HEK293 (cell line): ENCODE measurements around the gene GDE1.

Experiments used
- CTCF ChIA-PET: fragments of 350-600 bp; formaldehyde crosslinking; extraction: SDS; loops from one replicate; lab custom pipeline; 2021; ENCODE audit warnings: antibody characterized with exemption; lab: Yijun Ruan, JAX
- POLR2A ChIA-PET: fragments of 300-600 bp; formaldehyde crosslinking; extraction: SDS; loops from one replicate; lab custom pipeline; 2020; ENCODE audit warnings: antibody characterized with exemption, inconsistent platforms; lab: Yijun Ruan, JAX
- H3K27ac ChIP-seq: fragments of 200-500 bp; sonication (Bioruptor generic); 2 replicates; pipeline ENCODE4 v1.5.1; 2014; ENCODE audit warnings: low read depth, low read length, control low read depth, inconsistent platforms; ENCODE audit errors: extremely low read depth
- H3K36me3 ChIP-seq, 2 experiments: fragments of 200-500 bp in 1 of 2; sonication (Bioruptor generic) in 1 of 2; 1 replicate in 1 of 2; 2 replicates in 1 of 2; pipeline ENCODE4 v1.5.1; 2014 to 2017; ENCODE audit warnings: inconsistent platforms in 2 of 2, low read length in 2 of 2; ENCODE audit not compliant: control insufficient read depth in 2 of 2, insufficient read depth in 1 of 2
- H3K4me1 ChIP-seq: fragments of 200-500 bp; sonication (Bioruptor generic); 2 replicates; pipeline ENCODE4 v1.5.1; 2014; ENCODE audit warnings: mild to moderate bottlenecking, low read length, inconsistent platforms; ENCODE audit not compliant: control insufficient read depth, insufficient read depth
- H3K4me3 ChIP-seq: 2 replicates; pipeline ENCODE4 v1.5.1; 2011; ENCODE audit warnings: low read depth, mild to moderate bottlenecking, control low read depth, low read length, moderate library complexity
- H3K9me3 ChIP-seq: fragments of 200-500 bp; sonication (Bioruptor generic); 2 replicates; pipeline ENCODE4 v1.5.1; 2014; ENCODE audit warnings: low read depth, low read length, inconsistent platforms; ENCODE audit not compliant: control insufficient read depth, insufficient read depth
- GFI1B ChIP-seq: fragments of 450-650 bp; formaldehyde crosslinking; IDR thresholded peaks from 2 replicates; pipeline ENCODE4 v1.5.1; 2016; ENCODE audit warnings: missing biosample characterization, missing genetic modification characterization
- HIC1 ChIP-seq: fragments of 450-650 bp; formaldehyde crosslinking; IDR thresholded peaks from 2 replicates; pipeline ENCODE4 v1.5.1; 2016; ENCODE audit warnings: missing biosample characterization, missing genetic modification characterization
- HOXD13 ChIP-seq: sonication (generic); formaldehyde crosslinking; IDR thresholded peaks from 2 replicates; pipeline ENCODE4 v1.8.0; 2022; ENCODE audit warnings: missing genetic modification reagents, borderline replicate concordance
- INSM2 ChIP-seq: fragments of 450-650 bp; formaldehyde crosslinking; IDR thresholded peaks from 2 replicates; pipeline ENCODE4 v1.5.1; 2016; ENCODE audit warnings: missing biosample characterization, missing genetic modification characterization
- MYNN ChIP-seq: fragments of 450-650 bp; formaldehyde crosslinking; IDR thresholded peaks from 2 replicates; pipeline ENCODE4 v1.5.1; 2016; ENCODE audit warnings: missing biosample characterization, missing genetic modification characterization, borderline replicate concordance
- ZNF26 ChIP-seq: fragments of 450-650 bp; formaldehyde crosslinking; IDR thresholded peaks from 2 replicates; pipeline ENCODE4 v1.5.1; 2016; ENCODE audit warnings: missing biosample characterization, missing genetic modification characterization
- ZNF292 ChIP-seq: fragments of 450-650 bp; formaldehyde crosslinking; IDR thresholded peaks from 2 replicates; pipeline ENCODE4 v1.5.1; 2016; ENCODE audit warnings: low read depth, missing biosample characterization, missing genetic modification characterization, borderline replicate concordance
- ZNF398 ChIP-seq: fragments of 450-650 bp; formaldehyde crosslinking; IDR thresholded peaks from 2 replicates; pipeline ENCODE4 v1.5.1; 2017; ENCODE audit warnings: missing biosample characterization, missing genetic modification characterization
- ZNF48 ChIP-seq: fragments of 450-650 bp; formaldehyde crosslinking; IDR thresholded peaks from 2 replicates; pipeline ENCODE4 v1.5.1; 2016; ENCODE audit warnings: missing biosample characterization, missing genetic modification characterization
- ZNF555 ChIP-seq: fragments of 450-650 bp; formaldehyde crosslinking; conservative IDR thresholded peaks from 2 replicates; pipeline ENCODE4 v1.5.1; 2017; ENCODE audit warnings: missing biosample characterization, mild to moderate bottlenecking, missing genetic modification characterization, inconsistent platforms
- ZNF623 ChIP-seq: fragments of 450-650 bp; formaldehyde crosslinking; IDR thresholded peaks from 2 replicates; pipeline ENCODE4 v1.5.1; 2016; ENCODE audit warnings: missing biosample characterization, missing genetic modification characterization
- ZSCAN16 ChIP-seq: fragments of 450-650 bp; formaldehyde crosslinking; IDR thresholded peaks from 2 replicates; pipeline ENCODE4 v1.5.1; 2016; ENCODE audit warnings: missing biosample characterization, missing genetic modification characterization
- TF ChIP-seq, protein P1 (sequence below): fragments of 450-650 bp; formaldehyde crosslinking; conservative IDR thresholded peaks from 2 replicates; pipeline ENCODE4 v1.5.1; 2016; ENCODE audit warnings: low read depth, missing biosample characterization, missing genetic modification characterization
- TF ChIP-seq, protein P2 (sequence below): fragments of 450-650 bp; IDR thresholded peaks from 2 replicates; pipeline ENCODE4 v1.5.1; 2018; ENCODE audit warnings: missing biosample characterization, mild to moderate bottlenecking, missing genetic modification characterization
- TF ChIP-seq, protein P3 (sequence below): fragments of 450-650 bp; formaldehyde crosslinking; IDR thresholded peaks from 2 replicates; pipeline ENCODE4 v1.5.1; 2016; ENCODE audit warnings: missing biosample characterization, missing genetic modification characterization, low read depth

The GDE1 gene

DNA sequence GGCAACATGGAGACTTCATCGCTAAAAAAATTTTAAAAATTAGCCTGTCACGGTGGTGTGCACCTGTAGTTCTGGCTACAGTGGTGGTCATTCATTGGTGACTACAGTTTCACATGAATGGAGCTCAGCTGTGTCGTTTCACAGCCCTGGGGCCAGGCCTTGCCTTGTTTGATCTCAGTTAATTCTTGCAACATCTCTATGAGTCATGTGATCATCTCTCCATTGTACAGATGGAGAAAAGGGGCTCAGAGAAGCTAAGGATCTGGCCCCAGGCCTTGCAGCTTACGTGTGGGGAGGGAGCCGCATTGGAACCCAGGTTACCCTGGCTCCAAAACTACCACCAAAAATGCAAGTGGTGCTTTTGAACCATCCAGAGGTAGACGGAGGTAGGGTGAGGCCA is 49.4 kb downstream of the GDE1 start (continued):
- TF ChIP-seq MYNN (tag by site-specific recombination) (no peak), HIC1 (tag by site-specific recombination) (no peak), ZNF398 (no peak)
- TF ChIP-seq, protein P1, sequence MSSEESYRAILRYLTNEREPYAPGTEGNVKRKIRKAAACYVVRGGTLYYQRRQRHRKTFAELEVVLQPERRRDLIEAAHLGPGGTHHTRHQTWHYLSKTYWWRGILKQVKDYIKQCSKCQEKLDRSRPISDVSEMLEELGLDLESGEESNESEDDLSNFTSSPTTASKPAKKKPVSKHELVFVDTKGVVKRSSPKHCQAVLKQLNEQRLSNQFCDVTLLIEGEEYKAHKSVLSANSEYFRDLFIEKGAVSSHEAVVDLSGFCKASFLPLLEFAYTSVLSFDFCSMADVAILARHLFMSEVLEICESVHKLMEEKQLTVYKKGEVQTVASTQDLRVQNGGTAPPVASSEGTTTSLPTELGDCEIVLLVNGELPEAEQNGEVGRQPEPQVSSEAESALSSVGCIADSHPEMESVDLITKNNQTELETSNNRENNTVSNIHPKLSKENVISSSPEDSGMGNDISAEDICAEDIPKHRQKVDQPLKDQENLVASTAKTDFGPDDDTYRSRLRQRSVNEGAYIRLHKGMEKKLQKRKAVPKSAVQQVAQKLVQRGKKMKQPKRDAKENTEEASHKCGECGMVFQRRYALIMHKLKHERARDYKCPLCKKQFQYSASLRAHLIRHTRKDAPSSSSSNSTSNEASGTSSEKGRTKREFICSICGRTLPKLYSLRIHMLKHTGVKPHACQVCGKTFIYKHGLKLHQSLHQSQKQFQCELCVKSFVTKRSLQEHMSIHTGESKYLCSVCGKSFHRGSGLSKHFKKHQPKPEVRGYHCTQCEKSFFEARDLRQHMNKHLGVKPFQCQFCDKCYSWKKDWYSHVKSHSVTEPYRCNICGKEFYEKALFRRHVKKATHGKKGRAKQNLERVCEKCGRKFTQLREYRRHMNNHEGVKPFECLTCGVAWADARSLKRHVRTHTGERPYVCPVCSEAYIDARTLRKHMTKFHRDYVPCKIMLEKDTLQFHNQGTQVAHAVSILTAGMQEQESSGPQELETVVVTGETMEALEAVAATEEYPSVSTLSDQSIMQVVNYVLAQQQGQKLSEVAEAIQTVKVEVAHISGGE, result no peak

DNA sequence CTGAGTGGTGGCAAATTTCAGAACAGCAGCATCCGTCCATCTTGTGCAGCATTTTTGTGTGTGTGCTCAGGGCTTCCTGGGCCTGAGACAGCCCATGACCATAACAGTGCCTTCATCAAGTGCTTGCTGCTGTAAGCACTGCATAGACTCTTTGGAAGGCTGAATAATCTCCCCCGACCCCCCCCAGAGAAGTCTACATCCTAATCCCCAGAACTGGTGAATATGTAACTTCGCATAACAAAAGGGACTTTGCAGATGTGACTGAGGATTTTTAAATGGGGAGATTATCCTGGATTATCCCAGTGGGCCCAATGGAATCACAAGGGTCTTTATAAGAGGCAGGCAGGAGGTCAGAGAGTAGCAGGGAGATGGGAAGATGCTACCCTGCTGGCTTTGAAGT is 53.6 kb downstream of the GDE1 start:
- ChIA-PET POLR2A (no interaction called here), CTCF (no interaction called here)
- Histone ChIP-seq H3K4me3 (no peak overlapping the region), H3K27ac (no peak overlapping the region), H3K9me3 (no peaks in the 10 kb centered on the region), H3K36me3 (no peaks in the 10 kb centered on the region), H3K4me1 (no peaks in the 10 kb centered on the region)
- TF ChIP-seq MYNN (tag by site-specific recombination) (no peak), ZNF555 (tag by site-specific recombination) (no peak), HOXD13 (CRISPR knock-in tag) (no peak), ZNF623 (tag by site-specific recombination) (no peak)
- TF ChIP-seq, protein P2, sequence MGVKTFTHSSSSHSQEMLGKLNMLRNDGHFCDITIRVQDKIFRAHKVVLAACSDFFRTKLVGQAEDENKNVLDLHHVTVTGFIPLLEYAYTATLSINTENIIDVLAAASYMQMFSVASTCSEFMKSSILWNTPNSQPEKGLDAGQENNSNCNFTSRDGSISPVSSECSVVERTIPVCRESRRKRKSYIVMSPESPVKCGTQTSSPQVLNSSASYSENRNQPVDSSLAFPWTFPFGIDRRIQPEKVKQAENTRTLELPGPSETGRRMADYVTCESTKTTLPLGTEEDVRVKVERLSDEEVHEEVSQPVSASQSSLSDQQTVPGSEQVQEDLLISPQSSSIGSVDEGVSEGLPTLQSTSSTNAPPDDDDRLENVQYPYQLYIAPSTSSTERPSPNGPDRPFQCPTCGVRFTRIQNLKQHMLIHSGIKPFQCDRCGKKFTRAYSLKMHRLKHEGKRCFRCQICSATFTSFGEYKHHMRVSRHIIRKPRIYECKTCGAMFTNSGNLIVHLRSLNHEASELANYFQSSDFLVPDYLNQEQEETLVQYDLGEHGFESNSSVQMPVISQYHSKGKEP (tag by site-specific recombination), result no peak

GRCh38 chr16:19463468-19464315 is 58.2 kb downstream of the GDE1 start:
- ChIA-PET POLR2A (no interaction called here), CTCF (interaction anchor here (0.6 kb wide), 1 partner anchor 93 kb away, joined by 8 read pairs; no protein-coding TSS in a partner anchor)
- Histone ChIP-seq H3K4me3 (no peak overlapping the region), H3K27ac (no peak overlapping the region), H3K4me1 (no peaks in the 10 kb centered on the region), H3K36me3 (no peaks in the 10 kb centered on the region), H3K9me3 (no peaks in the 10 kb centered on the region)
- TF ChIP-seq INSM2 (no peak), GFI1B (no peak), ZNF26 (tag by site-specific recombination) (no peak), ZNF48 (no peak), ZSCAN16 (tag by site-specific recombination) (no peak), ZNF292 (no peak)
- TF ChIP-seq, protein P3, sequence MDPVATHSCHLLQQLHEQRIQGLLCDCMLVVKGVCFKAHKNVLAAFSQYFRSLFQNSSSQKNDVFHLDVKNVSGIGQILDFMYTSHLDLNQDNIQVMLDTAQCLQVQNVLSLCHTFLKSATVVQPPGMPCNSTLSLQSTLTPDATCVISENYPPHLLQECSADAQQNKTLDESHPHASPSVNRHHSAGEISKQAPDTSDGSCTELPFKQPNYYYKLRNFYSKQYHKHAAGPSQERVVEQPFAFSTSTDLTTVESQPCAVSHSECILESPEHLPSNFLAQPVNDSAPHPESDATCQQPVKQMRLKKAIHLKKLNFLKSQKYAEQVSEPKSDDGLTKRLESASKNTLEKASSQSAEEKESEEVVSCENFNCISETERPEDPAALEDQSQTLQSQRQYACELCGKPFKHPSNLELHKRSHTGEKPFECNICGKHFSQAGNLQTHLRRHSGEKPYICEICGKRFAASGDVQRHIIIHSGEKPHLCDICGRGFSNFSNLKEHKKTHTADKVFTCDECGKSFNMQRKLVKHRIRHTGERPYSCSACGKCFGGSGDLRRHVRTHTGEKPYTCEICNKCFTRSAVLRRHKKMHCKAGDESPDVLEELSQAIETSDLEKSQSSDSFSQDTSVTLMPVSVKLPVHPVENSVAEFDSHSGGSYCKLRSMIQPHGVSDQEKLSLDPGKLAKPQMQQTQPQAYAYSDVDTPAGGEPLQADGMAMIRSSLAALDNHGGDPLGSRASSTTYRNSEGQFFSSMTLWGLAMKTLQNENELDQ (tag by site-specific recombination), result no peak
